Measurements from ENCODE around the gene BOD1.

BOD1 gene

GRCh38 chr5:173638126-173639040 lies 21.9 kb upstream of the BOD1 start:
- no peak for DNase-seq

- DNase-seq, result no peak
These were observed 20.9 kb upstream of the BOD1 start for GRCh38 chr5:173637340-173637739.

GRCh38 chr5:173634465-173634983 lies 18.1 kb upstream of the BOD1 start:
- no peak for DNase-seq

GRCh38 chr5:173633304-173633703 lies 16.9 kb upstream of the BOD1 start:
- DNase-seq, result no peak

- no peak for DNase-seq
These were observed 15.0 kb upstream of the BOD1 start for GRCh38 chr5:173631478-173631877.

- no peak for DNase-seq
These were observed 14.4 kb upstream of the BOD1 start for GRCh38 chr5:173630724-173631365.

- DNase-seq, result no peak
These were observed 13.2 kb upstream of the BOD1 start for GRCh38 chr5:173629628-173630027.

GRCh38 chr5:173628501-173628900 lies 12.1 kb upstream of the BOD1 start:
- DNase-seq, result no peak

GRCh38 chr5:173627860-173628392 lies 11.5 kb upstream of the BOD1 start:
- no peak for DNase-seq

GRCh38 chr5:173627271-173627670 lies 10.8 kb upstream of the BOD1 start:
- DNase-seq, result no peak

GRCh38 chr5:173626505-173626820 lies 10.0 kb upstream of the BOD1 start:
- DNase-seq, result no peak

GRCh38 chr5:173625673-173626504 lies 9.4 kb upstream of the BOD1 start:
- no peak for DNase-seq

- no peak for DNase-seq
These were observed 8.8 kb upstream of the BOD1 start for GRCh38 chr5:173625261-173625660.

GRCh38 chr5:173624282-173624681 lies 7.8 kb upstream of the BOD1 start:
- DNase-seq, result no peak

GRCh38 chr5:173623789-173624188 lies 7.3 kb upstream of the BOD1 start:
- DNase-seq, result no peak

- DNase-seq, result no peak
These were observed 6.9 kb upstream of the BOD1 start for GRCh38 chr5:173623296-173623771.

- DNase-seq, result no peak
These were observed 6.0 kb upstream of the BOD1 start for GRCh38 chr5:173622183-173623047.

GRCh38 chr5:173620784-173621183 lies 4.3 kb upstream of the BOD1 start:
- DNase-seq, result no peak

- DNase-seq, result peak; percentile 33
These were observed 2.6 kb upstream of the BOD1 start for GRCh38 chr5:173618927-173619519.

- peak; percentile 27 for DNase-seq
These were observed 420 bp downstream of the BOD1 start for GRCh38 chr5:173615884-173616576.

- DNase-seq, result no peak
These were observed 1.9 kb downstream of the BOD1 start for GRCh38 chr5:173614591-173614990.

Measured in NCI-H1105 (cell line).